Colon (tissue), 2 donors: ENCODE data around the gene NUMBL.

Experiments used
- FAIRE-seq: peaks from 2 replicates; lab custom pipeline; 2012; peaks lifted over from hg19 to GRCh38; lab: Jason Lieb, UNC
- donor health status: control.
- donor health status: control.

Gene NUMBL

DNA sequence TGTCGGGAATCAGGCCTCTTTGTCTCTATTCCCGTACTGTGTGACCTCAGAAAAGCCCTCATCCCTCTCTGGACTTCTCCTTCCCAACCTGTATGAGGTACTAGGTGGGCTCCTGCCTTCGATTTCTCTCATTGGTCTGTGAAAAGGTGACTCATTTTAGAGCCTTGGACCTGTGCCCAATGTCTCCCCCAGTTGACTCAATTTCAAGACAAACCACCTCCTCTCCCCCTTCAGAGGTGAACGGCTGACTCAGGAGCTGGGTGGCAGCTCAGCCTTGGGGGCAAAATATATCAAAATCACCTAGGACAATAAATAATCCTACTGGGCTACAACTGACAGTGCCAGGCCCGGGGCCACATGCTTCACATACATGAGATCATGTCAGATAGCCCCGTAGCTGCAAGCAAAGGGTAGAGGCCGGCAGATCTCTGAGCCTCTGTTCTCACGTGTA, 25.6 kb upstream of the NUMBL start:
- no peak for FAIRE-seq

- FAIRE-seq: no peak
Measured at GRCh38 chr19:40714441-40715299, 24.2 kb upstream of the NUMBL start.

DNA sequence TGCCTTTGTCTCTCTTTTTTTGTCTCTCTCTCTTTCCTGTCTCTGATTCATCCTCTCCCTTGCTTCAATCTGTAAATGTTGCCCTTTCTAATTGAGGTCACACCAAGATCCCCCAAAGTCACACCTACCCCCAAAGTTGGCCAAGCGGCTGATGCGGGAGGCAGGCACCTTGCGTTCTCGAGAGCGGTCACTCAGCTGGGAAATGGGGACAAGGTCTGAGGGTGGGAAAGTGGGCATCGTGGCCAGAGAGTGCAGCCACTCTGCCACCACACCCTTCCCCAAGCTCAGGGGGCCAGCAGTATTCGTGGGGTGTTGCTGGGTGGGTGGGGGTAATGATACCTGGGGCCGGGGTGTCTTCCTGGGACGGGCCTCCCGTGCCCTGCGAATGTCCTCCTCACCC, 23.5 kb upstream of the NUMBL start:
- no peak for FAIRE-seq

DNA sequence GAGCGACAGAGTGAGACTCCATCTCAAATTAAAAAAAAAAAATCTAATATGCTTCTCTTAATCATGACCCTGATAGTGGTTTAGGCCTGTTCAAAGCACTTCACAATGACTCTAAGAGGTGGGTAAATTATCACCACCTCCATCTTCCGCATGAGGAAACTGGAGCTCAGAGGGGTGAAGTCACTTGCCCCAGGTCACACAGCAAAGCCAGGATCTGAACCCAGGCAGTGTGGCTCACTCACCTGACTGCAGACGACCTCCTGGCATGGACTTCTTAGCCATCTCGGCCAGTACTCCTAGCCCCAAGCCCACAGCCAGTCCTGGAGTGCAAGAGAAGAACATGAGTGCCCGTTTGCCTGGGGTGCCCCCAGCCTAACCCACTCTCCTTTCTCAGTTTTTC, 19.4 kb upstream of the NUMBL start:
- no peak for FAIRE-seq

DNA sequence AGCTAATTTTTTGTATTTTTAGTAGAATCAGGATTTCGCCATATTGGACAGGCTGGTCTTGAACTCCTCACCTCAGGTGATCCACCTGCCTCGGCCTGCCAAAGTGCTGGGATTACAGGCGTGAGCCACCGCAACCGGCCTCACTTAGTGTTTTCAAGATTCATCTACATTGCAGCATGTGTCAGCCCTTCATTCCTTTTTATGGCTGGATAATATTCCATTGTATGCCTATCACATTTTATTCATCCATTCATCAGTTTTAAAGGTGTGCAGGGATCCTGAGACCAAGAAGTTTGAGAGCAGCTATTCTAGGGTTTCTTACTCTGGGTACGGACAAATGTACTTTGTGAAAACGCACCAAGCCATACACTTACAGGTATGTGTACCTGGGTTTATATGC, 17.2 kb upstream of the NUMBL start:
- FAIRE-seq: no peak

GRCh38 chr19:40705950-40706619, 15.6 kb upstream of the NUMBL start:
- no peak for FAIRE-seq

- FAIRE-seq: no peak
Measured at GRCh38 chr19:40705362-40705651, 14.9 kb upstream of the NUMBL start.

- FAIRE-seq: no peak
Measured at GRCh38 chr19:40704491-40705361, 14.3 kb upstream of the NUMBL start.

DNA sequence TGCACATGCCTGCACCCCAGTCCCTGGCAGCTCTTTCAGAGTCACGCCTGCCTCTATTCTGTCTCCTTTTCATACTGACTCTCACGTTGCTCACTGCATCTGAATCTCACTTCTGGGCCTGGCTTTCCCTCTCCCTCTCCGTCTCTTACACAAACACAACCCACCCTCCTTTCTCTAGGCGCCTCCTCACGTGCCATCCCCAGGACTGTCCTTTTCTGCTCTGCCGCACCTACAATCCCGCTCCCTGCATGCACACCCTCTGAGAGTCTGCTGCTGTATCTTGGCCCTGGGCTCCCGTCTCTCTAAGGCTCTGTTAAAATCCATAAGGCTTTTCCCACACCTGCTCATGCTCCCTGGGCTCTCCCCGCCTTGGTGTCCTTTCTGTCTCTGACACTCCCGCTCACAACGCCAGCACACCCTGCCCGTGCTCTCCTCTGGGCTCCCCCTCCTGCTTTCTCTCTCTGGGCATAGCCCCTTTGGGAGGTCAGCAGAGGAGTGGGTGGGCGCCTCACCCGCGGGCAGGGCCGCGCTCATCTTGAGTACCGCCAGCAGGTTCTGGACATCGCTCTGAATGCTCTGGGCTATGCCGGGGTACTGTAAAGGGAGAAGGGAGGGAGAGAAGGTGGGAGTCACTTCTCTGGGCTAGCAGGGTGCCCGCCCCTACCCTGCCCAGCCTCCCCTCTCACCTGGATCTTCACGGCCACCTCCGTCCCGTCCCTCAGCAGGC, 12.7 kb upstream of the NUMBL start:
- FAIRE-seq: no peak

DNA sequence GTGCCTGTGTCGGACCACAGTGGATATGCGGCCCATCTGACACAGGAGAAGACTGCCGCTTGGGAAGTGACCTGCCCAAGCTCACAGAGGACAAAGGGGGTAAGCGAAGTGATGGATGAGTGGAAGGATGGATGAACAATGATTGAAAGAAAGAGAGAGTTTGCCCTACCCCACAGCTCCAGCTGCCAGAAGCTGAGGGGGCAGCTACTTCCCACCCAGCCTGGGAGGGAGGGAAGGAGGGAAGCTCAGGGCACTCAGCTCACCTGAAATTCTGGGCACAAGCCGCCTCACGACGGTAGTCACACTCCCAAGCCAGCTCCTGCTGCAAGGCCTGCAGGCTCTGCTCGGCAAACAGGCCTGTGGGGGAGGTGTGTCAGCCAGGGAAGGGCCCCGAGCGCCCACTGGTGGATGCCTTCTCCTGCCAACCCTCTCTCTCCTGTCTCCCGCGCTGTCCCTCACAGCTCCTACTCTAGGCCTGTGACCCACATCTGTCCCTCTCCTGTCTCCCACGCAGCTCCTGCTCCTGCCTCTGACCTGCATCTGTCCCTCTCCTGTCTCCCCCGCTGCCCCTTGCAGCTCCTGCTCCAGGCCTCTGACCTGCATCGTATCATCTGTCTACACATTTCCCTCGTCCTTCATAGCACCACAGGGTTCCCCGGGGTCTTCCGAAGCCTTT, 12.0 kb upstream of the NUMBL start:
- no peak for FAIRE-seq

GRCh38 chr19:40701758-40702157, 11.3 kb upstream of the NUMBL start:
- FAIRE-seq: no peak

GRCh38 chr19:40700083-40700482, 9.6 kb upstream of the NUMBL start:
- no peak for FAIRE-seq

DNA sequence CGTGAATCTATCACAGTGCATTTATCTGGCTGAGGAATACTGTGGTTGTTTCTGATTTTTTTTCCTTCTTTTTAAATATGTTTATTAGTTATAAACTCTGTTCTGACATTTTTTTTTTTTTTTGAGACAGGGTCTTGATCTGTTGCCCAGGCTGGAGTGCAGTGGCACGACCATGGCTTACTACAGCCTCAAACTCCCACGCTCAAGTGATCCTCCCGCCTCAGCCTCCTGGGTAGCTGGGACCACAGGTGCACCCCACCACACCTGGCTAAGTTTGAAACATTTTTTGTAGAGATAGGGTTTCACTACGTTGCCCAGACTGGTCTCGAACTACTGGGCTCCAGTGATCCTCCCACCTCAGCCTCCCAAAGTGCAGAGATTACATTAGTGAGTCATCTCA, 6.6 kb upstream of the NUMBL start:
- no peak for FAIRE-seq

DNA sequence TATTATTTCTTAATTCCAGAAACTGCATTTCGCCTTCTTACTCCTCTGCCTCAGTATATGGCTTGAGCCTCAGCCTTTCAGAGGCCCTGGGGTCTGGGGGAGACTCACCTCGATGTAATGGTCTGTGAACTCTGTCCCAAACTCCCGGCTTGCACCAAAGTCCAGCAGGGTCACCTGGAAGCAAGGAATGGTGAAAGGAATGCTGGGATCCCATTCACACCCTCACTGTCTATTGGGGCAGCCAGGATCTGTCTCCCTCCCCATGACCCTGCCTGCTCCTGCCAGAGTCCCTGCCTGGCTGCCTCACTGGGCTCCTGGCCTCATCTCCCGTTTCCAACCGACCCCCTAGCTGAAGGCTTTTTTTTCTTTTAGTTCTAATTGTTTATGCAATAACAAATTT, 5.4 kb upstream of the NUMBL start:
- no peak for FAIRE-seq

GRCh38 chr19:40693896-40694295, 3.4 kb upstream of the NUMBL start:
- no peak for FAIRE-seq

DNA sequence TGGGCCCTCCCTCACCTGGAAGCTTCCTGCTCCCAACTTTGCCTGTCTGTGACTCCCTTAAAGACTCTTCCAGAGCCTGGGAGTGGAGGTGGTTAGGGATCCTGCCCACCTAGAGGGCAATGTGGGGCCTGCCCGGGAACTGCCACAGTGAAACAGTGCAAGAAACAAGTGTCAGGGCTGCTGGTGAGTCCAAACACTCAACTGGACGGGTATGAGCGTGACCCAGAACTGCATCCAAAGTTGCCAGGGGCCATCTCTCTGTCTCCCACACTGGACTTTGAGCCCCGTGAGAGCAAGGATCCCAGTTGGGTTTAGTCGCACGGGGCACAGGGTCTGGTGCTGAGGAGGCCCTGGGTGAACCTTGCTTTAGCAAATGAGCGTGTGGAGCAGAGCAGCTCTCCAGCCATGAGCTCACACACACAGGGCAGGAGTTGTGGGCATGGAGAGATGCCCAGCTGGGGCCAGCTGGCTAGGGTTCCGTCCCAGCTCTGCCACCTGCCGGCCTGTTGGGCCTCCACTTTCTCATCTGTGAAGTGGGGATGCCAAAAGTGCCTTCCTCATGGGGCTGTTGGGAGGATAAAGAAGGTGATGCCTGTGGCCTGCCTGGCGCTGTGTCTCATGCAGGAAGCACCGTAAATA, 2.8 kb upstream of the NUMBL start:
- no peak for FAIRE-seq

- FAIRE-seq: no peak
Measured at GRCh38 chr19:40692212-40692551, 1.7 kb upstream of the NUMBL start.

DNA sequence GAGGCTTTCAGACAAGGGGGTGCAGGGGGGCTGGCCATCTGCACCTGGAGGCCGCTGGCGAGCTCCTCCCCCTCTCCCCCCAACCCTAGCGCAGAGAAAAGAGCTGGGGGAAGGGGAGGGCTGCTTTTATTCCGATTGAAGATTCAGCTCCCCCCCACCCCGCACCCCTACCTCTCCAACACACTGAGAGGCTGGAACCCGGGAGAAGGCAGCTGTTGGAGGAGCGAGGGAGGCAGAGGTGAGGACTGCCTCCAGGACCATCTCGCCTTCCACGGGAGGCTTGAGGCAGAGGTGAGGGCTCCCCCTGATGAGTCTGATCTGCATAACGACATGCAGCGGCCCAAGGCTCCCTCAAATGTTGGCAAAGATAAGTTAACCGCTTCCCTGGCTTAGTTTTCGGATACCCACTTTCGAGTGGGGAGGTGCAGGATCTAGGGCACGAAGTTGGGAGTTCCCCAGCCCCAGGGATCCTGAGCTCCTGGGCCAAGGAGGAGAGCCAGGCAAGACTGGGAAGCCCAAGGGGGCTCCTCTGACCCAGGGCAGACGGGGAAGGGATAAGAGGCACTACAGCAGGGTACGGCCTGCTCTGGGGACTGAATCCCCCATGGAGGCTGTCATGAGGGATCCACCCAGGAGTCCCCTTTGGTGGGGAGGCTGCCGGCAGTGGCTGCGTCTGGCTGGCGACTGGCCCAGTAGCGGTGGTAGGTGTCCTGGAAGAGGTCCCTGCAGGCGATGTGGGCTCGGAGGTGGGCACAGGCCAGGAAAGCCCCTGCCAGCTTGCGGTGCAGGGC, 1.2 kb upstream of the NUMBL start:
- no peak for FAIRE-seq

DNA sequence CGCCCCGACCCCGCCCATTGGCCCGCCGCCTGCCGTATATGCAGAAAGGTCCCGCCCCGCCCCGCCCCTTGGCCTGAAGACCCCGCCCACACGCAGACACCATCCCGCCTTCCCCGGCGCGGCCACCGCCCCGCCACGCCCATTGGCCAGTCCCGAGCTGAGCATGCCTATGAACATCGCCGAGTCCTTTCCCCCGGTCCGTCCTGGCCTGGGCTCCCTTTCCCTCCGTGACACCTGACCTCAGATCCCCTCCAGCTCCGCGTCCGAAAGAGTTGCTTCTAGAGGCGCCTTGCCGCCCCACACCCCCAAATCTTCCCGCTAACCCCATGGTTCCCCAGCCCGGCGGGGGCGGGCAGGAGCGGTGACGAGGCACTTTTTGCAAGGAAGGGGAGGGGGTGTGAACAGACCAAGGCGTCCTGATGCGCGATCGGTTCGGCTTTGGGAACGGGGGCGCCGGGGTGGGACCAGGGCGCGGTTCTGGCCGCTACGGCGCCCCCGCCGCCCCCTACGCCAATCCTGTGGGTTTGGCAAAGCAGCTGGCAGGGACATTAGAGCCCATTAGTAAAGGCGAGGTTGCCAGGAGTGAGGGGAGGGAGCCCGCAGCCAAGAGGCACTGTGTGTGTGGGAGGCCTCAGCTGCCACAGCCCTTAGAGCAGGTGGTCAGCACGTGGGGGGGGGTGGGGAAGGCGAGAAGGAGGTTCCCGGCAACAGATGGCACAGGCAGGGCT, 406 bp upstream of the NUMBL start:
- FAIRE-seq: no peak
